Measurements from ENCODE around the gene ZMYND15. TPM values are rescaled to one million over a fixed set of nuclear protein-coding genes. Genes with fewer than 3 reads are reported as not detected.
A peak's percentile ranks its signal among the peaks of the same experiment; 100 is the strongest.

Gene ZMYND15
- total RNA-seq, 1 experiment from 2014 or later: 0.17 TPM

DNA sequence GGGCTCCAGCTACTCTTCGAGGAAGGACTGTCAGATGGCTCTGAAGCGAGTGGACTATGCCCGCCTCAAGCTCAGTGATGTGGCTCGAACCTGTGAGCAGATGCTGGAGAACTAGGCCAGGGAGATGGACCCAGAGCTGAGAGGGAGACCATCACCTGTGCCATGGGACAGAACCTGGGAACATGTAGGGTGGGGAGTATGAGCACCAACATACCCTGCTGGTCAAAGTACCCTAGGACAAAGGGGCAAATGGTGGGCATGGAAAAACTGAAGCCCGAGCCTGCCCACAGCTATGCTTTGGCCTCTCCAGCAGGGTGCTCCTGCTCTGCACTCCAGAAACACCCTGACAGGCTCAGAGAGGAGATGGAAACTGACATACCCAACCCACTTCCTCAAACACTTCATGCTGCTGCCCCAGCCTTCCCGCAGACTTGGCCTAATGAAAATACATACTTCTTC is 6.5 kb upstream of the ZMYND15 start:
- intact Hi-C loops (cut with micrococcal nuclease; ENCODE audit: unreplicated experiment): loop anchor here (5.0 kb wide), 1 partner anchor 169 kb away; the partner anchor contains the start of gene CHRNE
- TF ChIP-seq, protein P1, sequence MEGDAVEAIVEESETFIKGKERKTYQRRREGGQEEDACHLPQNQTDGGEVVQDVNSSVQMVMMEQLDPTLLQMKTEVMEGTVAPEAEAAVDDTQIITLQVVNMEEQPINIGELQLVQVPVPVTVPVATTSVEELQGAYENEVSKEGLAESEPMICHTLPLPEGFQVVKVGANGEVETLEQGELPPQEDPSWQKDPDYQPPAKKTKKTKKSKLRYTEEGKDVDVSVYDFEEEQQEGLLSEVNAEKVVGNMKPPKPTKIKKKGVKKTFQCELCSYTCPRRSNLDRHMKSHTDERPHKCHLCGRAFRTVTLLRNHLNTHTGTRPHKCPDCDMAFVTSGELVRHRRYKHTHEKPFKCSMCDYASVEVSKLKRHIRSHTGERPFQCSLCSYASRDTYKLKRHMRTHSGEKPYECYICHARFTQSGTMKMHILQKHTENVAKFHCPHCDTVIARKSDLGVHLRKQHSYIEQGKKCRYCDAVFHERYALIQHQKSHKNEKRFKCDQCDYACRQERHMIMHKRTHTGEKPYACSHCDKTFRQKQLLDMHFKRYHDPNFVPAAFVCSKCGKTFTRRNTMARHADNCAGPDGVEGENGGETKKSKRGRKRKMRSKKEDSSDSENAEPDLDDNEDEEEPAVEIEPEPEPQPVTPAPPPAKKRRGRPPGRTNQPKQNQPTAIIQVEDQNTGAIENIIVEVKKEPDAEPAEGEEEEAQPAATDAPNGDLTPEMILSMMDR (conservative IDR thresholded peaks at IDR 0.05; ENCODE audit: low read depth, low read length): peak; percentile 20; the same call in 1 of the 2 replicates
- no peak for TF ChIP-seq EZH2 (IDR thresholded peaks at IDR 0.05; ENCODE audit: borderline replicate concordance, low read depth, low read length, poor library complexity, severe bottlenecking)
- POLR2A ChIA-PET (ENCODE audit: low non-redundant PET): no interaction called here
- BruUV-seq (replicated peaks): no TSS peak
- peaks cover 1% of the 10 kb centered on the region for H3K27me3 ChIP-seq (replicated peaks; ENCODE audit: insufficient read depth, low read depth, low read length, poor library complexity)
- no peak overlapping the region for H3K27ac ChIP-seq (ENCODE audit: low read depth, low read length, poor library complexity, severe bottlenecking)
- DNase-seq (ENCODE audit: low spot score): no peak
- H3K9me3 ChIP-seq (ENCODE audit: low read depth, low read length, poor library complexity, severe bottlenecking): no peaks in the 10 kb centered on the region
- H3K36me3 ChIP-seq (ENCODE audit: insufficient read depth, low read length, poor library complexity, severe bottlenecking): no peaks in the 10 kb centered on the region
- CTCF ChIA-PET: no interaction called here
- no peak overlapping the region for H3K4me3 ChIP-seq (ENCODE audit: low read depth, low read length, poor library complexity, severe bottlenecking)
- H3K4me1 ChIP-seq (ENCODE audit: insufficient read depth, low read length, poor library complexity, severe bottlenecking): no peaks in the 10 kb centered on the region

DNA sequence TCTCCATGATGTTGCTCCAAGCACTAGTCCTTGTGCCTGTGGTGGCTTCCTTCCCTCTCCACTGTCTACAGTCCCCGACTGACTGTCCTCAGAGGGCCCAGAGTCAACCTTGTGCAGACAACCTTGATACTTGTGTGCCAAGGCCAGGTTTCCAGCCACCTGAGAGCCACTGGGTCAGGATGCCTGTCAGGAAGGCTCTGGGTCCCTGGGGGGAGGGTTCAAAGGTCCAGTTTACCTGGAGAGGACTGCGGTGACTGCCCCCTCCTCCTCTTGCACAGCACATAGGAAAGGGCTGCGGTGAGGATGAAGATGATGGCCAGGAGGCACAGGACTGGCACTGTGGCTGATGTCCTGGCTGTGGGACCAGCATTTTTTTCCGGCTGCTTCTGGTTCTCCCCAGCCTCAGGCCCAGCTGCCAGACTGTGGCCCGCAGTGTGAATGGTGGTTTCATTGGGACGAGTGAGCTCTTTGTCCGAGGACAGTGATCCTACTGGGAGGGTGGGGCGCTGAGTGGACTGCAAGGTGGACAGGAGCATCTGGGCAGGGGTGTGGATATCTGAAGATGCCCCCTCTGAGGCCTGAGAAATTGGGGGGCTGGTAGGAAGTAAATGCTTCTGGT is 4.7 kb upstream of the ZMYND15 start:
- Histone ChIP-seq H3K36me3 (ENCODE audit: insufficient read depth, low read length, poor library complexity, severe bottlenecking) (no peaks in the 10 kb centered on the region), H3K27ac (ENCODE audit: low read depth, low read length, poor library complexity, severe bottlenecking) (no peak overlapping the region), H3K27me3 (replicated peaks; ENCODE audit: insufficient read depth, low read depth, low read length, poor library complexity) (peaks cover 13% of the 10 kb centered on the region), H3K4me3 (ENCODE audit: low read depth, low read length, poor library complexity, severe bottlenecking) (no peak overlapping the region), H3K4me1 (ENCODE audit: insufficient read depth, low read length, poor library complexity, severe bottlenecking) (peaks cover 5% of the 10 kb centered on the region), H3K9me3 (ENCODE audit: low read depth, low read length, poor library complexity, severe bottlenecking) (no peaks in the 10 kb centered on the region)
- ChIA-PET POLR2A (ENCODE audit: low non-redundant PET) (no interaction called here), CTCF (no interaction called here)
- intact Hi-C loops (cut with micrococcal nuclease; ENCODE audit: unreplicated experiment): loop anchor here (5.0 kb wide), 1 partner anchor 167 kb away; the partner anchor contains the start of gene CHRNE
- TF ChIP-seq, protein P1 (conservative IDR thresholded peaks at IDR 0.05; ENCODE audit: low read depth, low read length): no peak
- no peak for TF ChIP-seq EZH2 (IDR thresholded peaks at IDR 0.05; ENCODE audit: borderline replicate concordance, low read depth, low read length, poor library complexity, severe bottlenecking)
- BruUV-seq (replicated peaks): no TSS peak
- DNase-seq (ENCODE audit: low spot score): no peak

DNA sequence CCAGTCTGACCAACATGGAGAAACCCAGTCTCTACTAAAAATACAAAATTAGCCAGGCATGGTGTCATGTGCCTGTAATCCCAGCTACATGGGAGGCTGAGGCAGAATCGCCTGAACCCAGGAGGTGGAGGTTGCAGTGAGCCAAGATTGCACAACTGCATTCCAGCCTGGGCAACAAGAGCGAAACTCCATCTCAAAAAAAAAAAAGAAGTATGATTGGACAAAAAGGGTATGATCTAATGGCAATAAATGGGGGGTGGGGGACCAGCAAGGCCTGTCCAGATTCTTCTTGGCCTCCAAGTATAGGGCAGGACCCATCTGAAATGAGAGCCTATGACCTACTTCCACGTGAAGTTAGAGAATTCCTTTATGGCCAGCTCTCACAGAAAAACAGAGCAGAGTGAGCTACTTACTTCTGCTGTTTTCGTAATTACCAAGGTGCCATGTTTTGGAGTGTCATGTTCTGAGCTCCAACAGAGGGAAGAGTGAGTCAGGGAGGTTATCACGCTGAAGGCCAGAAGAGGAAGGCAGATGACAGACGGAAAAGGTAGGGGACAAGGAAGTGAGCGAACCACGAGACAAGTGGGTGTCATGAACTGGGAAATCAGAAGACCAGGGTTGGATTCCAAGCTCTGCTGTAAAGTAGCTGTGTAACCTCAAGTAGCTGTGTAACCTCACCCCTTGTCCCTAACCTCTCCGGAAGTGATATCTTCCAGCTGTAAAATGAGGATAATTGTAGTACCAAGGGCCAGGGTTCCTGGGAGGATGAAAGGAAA is 3.6 kb upstream of the ZMYND15 start:
- POLR2A ChIA-PET (ENCODE audit: low non-redundant PET): interaction anchor here (0.5 kb wide), 1 partner anchor 37 kb away, joined by 5 read pairs; no protein-coding TSS in a partner anchor
- no TSS peak for BruUV-seq (replicated peaks)

More for the DNA sequence above, 3.6 kb upstream of the ZMYND15 start:
- no peak overlapping the region for H3K27ac ChIP-seq (ENCODE audit: low read depth, low read length, poor library complexity, severe bottlenecking)
- H3K4me3 ChIP-seq (ENCODE audit: low read depth, low read length, poor library complexity, severe bottlenecking): no peak overlapping the region
- no peaks in the 10 kb centered on the region for H3K36me3 ChIP-seq (ENCODE audit: insufficient read depth, low read length, poor library complexity, severe bottlenecking)
- TF ChIP-seq EZH2 (IDR thresholded peaks at IDR 0.05; ENCODE audit: borderline replicate concordance, low read depth, low read length, poor library complexity, severe bottlenecking): no peak
- TF ChIP-seq, protein P1 (conservative IDR thresholded peaks at IDR 0.05; ENCODE audit: low read depth, low read length): no peak
- intact Hi-C loops (cut with micrococcal nuclease; ENCODE audit: unreplicated experiment): no loop called here
- H3K27me3 ChIP-seq (replicated peaks; ENCODE audit: insufficient read depth, low read depth, low read length, poor library complexity): peaks cover 13% of the 10 kb centered on the region
- H3K4me1 ChIP-seq (ENCODE audit: insufficient read depth, low read length, poor library complexity, severe bottlenecking): peaks cover 5% of the 10 kb centered on the region
- H3K9me3 ChIP-seq (ENCODE audit: low read depth, low read length, poor library complexity, severe bottlenecking): no peaks in the 10 kb centered on the region
- DNase-seq (ENCODE audit: low spot score): no peak
- CTCF ChIA-PET: no interaction called here

All from A673 (cell line).